Measurements from ENCODE around the gene FLT4.
"Not testable (repeated sequence)": the region's sequence is repeated elsewhere in the genome, so short reads cannot be mapped to it uniquely, and the experiment has no call there.

FLT4 gene

GRCh38 chr5:180649297-180650039 is at the start of gene FLT4:
TSS of gene FLT4 (minus strand) at chr5:180649600. CDS start at chr5:180649545, 55 bp downstream.
- H3K27me3 Mint-ChIP-seq: peaks cover 57% of the 10 kb centered on the region
- H3K4me3 Mint-ChIP-seq: peak within 1 kb of the TSS; percentile 77
- DNase-seq: no peak
- no peaks in the 10 kb centered on the region for H3K9me3 Mint-ChIP-seq
- H3K36me3 Mint-ChIP-seq (ENCODE audit: low read depth): no peaks in the 10 kb centered on the region
- H3K4me1 Mint-ChIP-seq (ENCODE audit: low read depth): peaks cover 13% of the 10 kb centered on the region
- no peak within 1 kb of the TSS for H3K27ac Mint-ChIP-seq

GRCh38 chr5:180699042-180699441 is 49.6 kb upstream of the FLT4 start:
- Mint-ChIP-seq H3K36me3 (ENCODE audit: low read depth) (no peaks in the 10 kb centered on the region), H3K27ac (peak overlapping the region; percentile 34), H3K4me1 (ENCODE audit: low read depth) (peaks cover 15% of the 10 kb centered on the region), H3K27me3 (no peaks in the 10 kb centered on the region), H3K4me3 (no peak overlapping the region), H3K9me3 (peaks cover 5% of the 10 kb centered on the region)
- DNase-seq: no peak

GRCh38 chr5:180696116-180696515 is 46.7 kb upstream of the FLT4 start:
- Mint-ChIP-seq H3K27ac (no peak overlapping the region), H3K27me3 (no peaks in the 10 kb centered on the region), H3K4me1 (ENCODE audit: low read depth) (peaks cover 25% of the 10 kb centered on the region), H3K36me3 (ENCODE audit: low read depth) (no peaks in the 10 kb centered on the region), H3K9me3 (peaks cover 3% of the 10 kb centered on the region), H3K4me3 (no peak overlapping the region)
- no peak for DNase-seq

- Mint-ChIP-seq H3K27me3 (no peaks in the 10 kb centered on the region), H3K9me3 (no peaks in the 10 kb centered on the region), H3K4me1 (ENCODE audit: low read depth) (peaks cover 38% of the 10 kb centered on the region), H3K27ac (no peak overlapping the region), H3K36me3 (ENCODE audit: low read depth) (no peaks in the 10 kb centered on the region), H3K4me3 (no peak overlapping the region)
- no peak for DNase-seq
Measured at GRCh38 chr5:180692429-180692828, 43.0 kb upstream of the FLT4 start.

- H3K4me3 Mint-ChIP-seq: no peak overlapping the region
- H3K27me3 Mint-ChIP-seq: no peaks in the 10 kb centered on the region
- H3K36me3 Mint-ChIP-seq (ENCODE audit: low read depth): no peaks in the 10 kb centered on the region
- peaks cover 46% of the 10 kb centered on the region for H3K4me1 Mint-ChIP-seq (ENCODE audit: low read depth)
- no peaks in the 10 kb centered on the region for H3K9me3 Mint-ChIP-seq
- H3K27ac Mint-ChIP-seq: no peak overlapping the region
- DNase-seq: no peak
Measured at GRCh38 chr5:180691046-180691445, 41.6 kb upstream of the FLT4 start.

GRCh38 chr5:180690562-180690961 is 41.2 kb upstream of the FLT4 start:
- no peak overlapping the region for H3K4me3 Mint-ChIP-seq
- DNase-seq: no peak
- H3K27ac Mint-ChIP-seq: no peak overlapping the region

GRCh38 chr5:180689775-180690174 is 40.4 kb upstream of the FLT4 start:
- H3K27ac Mint-ChIP-seq: peak overlapping the region; percentile 90
- H3K4me1 Mint-ChIP-seq (ENCODE audit: low read depth): peaks cover 54% of the 10 kb centered on the region
- H3K27me3 Mint-ChIP-seq: no peaks in the 10 kb centered on the region
- DNase-seq: no peak
- no peaks in the 10 kb centered on the region for H3K9me3 Mint-ChIP-seq
- peak overlapping the region; percentile 64 for H3K4me3 Mint-ChIP-seq
- no peaks in the 10 kb centered on the region for H3K36me3 Mint-ChIP-seq (ENCODE audit: low read depth)

More at GRCh38 chr5:180690562-180690961, 41.2 kb upstream of the FLT4 start:
- Mint-ChIP-seq H3K4me1 (ENCODE audit: low read depth) (peaks cover 50% of the 10 kb centered on the region), H3K9me3 (no peaks in the 10 kb centered on the region), H3K27me3 (no peaks in the 10 kb centered on the region), H3K36me3 (ENCODE audit: low read depth) (no peaks in the 10 kb centered on the region)

GRCh38 chr5:180689071-180689694 is 39.8 kb upstream of the FLT4 start:
- peak; percentile 50 for DNase-seq
- H3K4me3 Mint-ChIP-seq: peak overlapping the region; percentile 64

GRCh38 chr5:180688330-180689070 is 39.1 kb upstream of the FLT4 start:
- Mint-ChIP-seq H3K9me3 (no peaks in the 10 kb centered on the region), H3K4me3 (peak overlapping the region; percentile 64), H3K36me3 (ENCODE audit: low read depth) (no peaks in the 10 kb centered on the region), H3K27me3 (no peaks in the 10 kb centered on the region), H3K4me1 (ENCODE audit: low read depth) (peaks cover 66% of the 10 kb centered on the region), H3K27ac (peak overlapping the region; percentile 90)
- no peak for DNase-seq

More at GRCh38 chr5:180689071-180689694, 39.8 kb upstream of the FLT4 start:
- Mint-ChIP-seq H3K9me3 (no peaks in the 10 kb centered on the region), H3K36me3 (ENCODE audit: low read depth) (no peaks in the 10 kb centered on the region), H3K4me1 (ENCODE audit: low read depth) (peaks cover 60% of the 10 kb centered on the region), H3K27ac (peak overlapping the region; percentile 90), H3K27me3 (no peaks in the 10 kb centered on the region)

GRCh38 chr5:180686799-180687198 is 37.4 kb upstream of the FLT4 start:
- not testable (repeated sequence) for H3K4me3 Mint-ChIP-seq; DNase-seq; H3K36me3 Mint-ChIP-seq (ENCODE audit: low read depth); H3K9me3 Mint-ChIP-seq; H3K27me3 Mint-ChIP-seq; H3K27ac Mint-ChIP-seq
- peaks cover 69% of the 10 kb centered on the region for H3K4me1 Mint-ChIP-seq (ENCODE audit: low read depth)

- H3K36me3 Mint-ChIP-seq (ENCODE audit: low read depth): no peaks in the 10 kb centered on the region
- no peak for DNase-seq
- H3K4me1 Mint-ChIP-seq (ENCODE audit: low read depth): peaks cover 52% of the 10 kb centered on the region
- H3K27ac Mint-ChIP-seq: no peak overlapping the region
- no peak overlapping the region for H3K4me3 Mint-ChIP-seq
- no peaks in the 10 kb centered on the region for H3K9me3 Mint-ChIP-seq
- H3K27me3 Mint-ChIP-seq: no peaks in the 10 kb centered on the region
Measured at GRCh38 chr5:180684623-180685161, 35.3 kb upstream of the FLT4 start.

- H3K4me3 Mint-ChIP-seq: no peak overlapping the region
- H3K9me3 Mint-ChIP-seq: no peaks in the 10 kb centered on the region
Measured at GRCh38 chr5:180683220-180683922, 34.0 kb upstream of the FLT4 start.

GRCh38 chr5:180682560-180682959 is 33.2 kb upstream of the FLT4 start:
- H3K27me3 Mint-ChIP-seq: peaks cover 2% of the 10 kb centered on the region
- peaks cover 37% of the 10 kb centered on the region for H3K4me1 Mint-ChIP-seq (ENCODE audit: low read depth)
- H3K9me3 Mint-ChIP-seq: no peaks in the 10 kb centered on the region
- no peak for DNase-seq
- no peak overlapping the region for H3K4me3 Mint-ChIP-seq
- no peaks in the 10 kb centered on the region for H3K36me3 Mint-ChIP-seq (ENCODE audit: low read depth)
- no peak overlapping the region for H3K27ac Mint-ChIP-seq

More at GRCh38 chr5:180683220-180683922, 34.0 kb upstream of the FLT4 start:
- peaks cover 39% of the 10 kb centered on the region for H3K4me1 Mint-ChIP-seq (ENCODE audit: low read depth)
- no peaks in the 10 kb centered on the region for H3K27me3 Mint-ChIP-seq
- no peak for DNase-seq
- H3K27ac Mint-ChIP-seq: no peak overlapping the region
- no peaks in the 10 kb centered on the region for H3K36me3 Mint-ChIP-seq (ENCODE audit: low read depth)

- H3K4me3 Mint-ChIP-seq; H3K27ac Mint-ChIP-seq; H3K36me3 Mint-ChIP-seq (ENCODE audit: low read depth); H3K27me3 Mint-ChIP-seq; H3K9me3 Mint-ChIP-seq; DNase-seq: not testable (repeated sequence)
- peaks cover 37% of the 10 kb centered on the region for H3K4me1 Mint-ChIP-seq (ENCODE audit: low read depth)
Measured at GRCh38 chr5:180682008-180682407, 32.6 kb upstream of the FLT4 start.

Measured in activated T-cell treated with anti-CD3 and anti-CD28 coated beads, Interleukin-2, amount 50 U/mL, for 24 hours (primary cell).